ENCODE measurements around the gene GBP1.
A peak's percentile ranks its signal among the peaks of the same experiment; 100 is the strongest.
"Not testable (repeated sequence)": the region's sequence is repeated elsewhere in the genome, so short reads cannot be mapped to it uniquely, and the experiment has no call there.

Gene GBP1

DNA sequence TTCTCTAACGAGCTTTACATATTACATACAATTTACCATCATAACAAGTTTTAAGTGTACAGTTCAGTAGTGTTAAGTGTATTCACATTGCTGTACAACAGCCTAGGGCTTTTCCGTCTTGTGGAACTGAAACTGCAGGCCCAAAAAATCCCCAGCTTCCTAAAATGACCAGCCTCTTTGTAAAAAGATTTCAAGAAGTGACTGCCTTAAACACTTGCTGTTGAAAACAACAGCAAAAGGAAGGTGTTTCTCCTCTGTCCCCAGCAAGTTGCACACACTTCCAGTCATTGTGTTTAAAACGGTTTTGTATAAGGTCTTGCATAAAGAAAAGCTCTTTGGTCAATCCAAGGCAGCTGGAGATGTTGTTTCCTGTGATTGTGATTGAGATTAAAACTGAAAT lies 16.0 kb upstream of the GBP1 start:
- DNase-seq (ENCODE audit: low read depth) = peak; percentile 71
- TF ChIP-seq, protein P1, sequence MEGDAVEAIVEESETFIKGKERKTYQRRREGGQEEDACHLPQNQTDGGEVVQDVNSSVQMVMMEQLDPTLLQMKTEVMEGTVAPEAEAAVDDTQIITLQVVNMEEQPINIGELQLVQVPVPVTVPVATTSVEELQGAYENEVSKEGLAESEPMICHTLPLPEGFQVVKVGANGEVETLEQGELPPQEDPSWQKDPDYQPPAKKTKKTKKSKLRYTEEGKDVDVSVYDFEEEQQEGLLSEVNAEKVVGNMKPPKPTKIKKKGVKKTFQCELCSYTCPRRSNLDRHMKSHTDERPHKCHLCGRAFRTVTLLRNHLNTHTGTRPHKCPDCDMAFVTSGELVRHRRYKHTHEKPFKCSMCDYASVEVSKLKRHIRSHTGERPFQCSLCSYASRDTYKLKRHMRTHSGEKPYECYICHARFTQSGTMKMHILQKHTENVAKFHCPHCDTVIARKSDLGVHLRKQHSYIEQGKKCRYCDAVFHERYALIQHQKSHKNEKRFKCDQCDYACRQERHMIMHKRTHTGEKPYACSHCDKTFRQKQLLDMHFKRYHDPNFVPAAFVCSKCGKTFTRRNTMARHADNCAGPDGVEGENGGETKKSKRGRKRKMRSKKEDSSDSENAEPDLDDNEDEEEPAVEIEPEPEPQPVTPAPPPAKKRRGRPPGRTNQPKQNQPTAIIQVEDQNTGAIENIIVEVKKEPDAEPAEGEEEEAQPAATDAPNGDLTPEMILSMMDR (IDR thresholded peaks at IDR 0.05; ENCODE audit: insufficient read depth, low read depth, low read length, missing control alignments) = no peak
- no peak overlapping the region for H3K4me3 ChIP-seq (ENCODE audit: low read depth, low read length)

- H3K4me3 ChIP-seq (ENCODE audit: low read depth, low read length); DNase-seq (ENCODE audit: low read depth): not testable (repeated sequence)
These were observed 15.1 kb upstream of the GBP1 start for GRCh38 chr1:89080068-89080467.

- not testable (repeated sequence) for DNase-seq (ENCODE audit: low read depth); H3K4me3 ChIP-seq (ENCODE audit: low read depth, low read length)
These were observed 7.6 kb upstream of the GBP1 start for GRCh38 chr1:89072466-89073065.

GRCh38 chr1:89070509-89070908 lies 5.5 kb upstream of the GBP1 start:
- TF ChIP-seq, protein P1 (IDR thresholded peaks at IDR 0.05; ENCODE audit: insufficient read depth, low read depth, low read length, missing control alignments) = no peak
- no peak overlapping the region for H3K4me3 ChIP-seq (ENCODE audit: low read depth, low read length)
- DNase-seq (ENCODE audit: low read depth) = no peak

DNA sequence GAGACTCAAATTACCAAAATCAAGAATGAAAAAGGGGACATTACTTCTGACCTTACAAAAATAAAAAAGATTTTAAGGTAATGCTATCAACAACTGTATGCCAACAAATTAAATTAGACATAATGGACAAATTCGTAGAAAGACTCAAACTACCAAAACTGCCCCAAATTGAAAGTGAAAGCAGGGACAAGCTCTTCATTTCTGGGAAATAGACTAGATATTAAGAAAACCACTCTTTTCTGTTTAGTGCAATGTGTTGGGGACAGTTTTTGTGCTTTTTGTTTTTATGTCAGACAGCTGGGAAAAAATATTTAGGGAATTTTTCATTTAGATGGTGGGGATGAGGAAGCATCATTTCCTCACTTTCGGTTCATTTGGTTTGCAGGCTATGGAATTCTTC lies 4.9 kb upstream of the GBP1 start:
- no peak for DNase-seq (ENCODE audit: low read depth)
- H3K4me3 ChIP-seq (ENCODE audit: low read depth, low read length) = no peak overlapping the region

DNA sequence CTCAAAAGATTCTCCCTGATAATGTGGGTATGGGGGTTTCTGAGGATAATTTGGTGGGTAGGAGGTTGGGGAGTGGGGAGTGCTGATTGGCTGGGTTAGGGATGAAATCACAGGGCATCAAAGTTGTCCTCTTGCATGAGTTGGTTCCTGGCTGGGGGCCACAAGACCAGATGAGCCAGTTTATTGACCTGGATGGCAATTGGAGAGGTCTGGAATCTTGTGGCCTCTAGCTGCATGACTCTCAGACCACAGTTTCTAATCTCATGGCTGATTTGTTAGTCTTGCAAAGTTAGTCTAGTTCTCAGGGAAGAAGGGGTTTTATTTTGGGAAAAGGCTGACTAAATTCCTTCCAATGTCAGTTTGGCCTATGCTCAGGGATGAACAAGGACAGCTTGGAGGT lies 3.3 kb upstream of the GBP1 start:
- DNase-seq (ENCODE audit: low read depth) = no peak
- H3K4me3 ChIP-seq (ENCODE audit: low read depth, low read length) = no peak overlapping the region
- TF ChIP-seq, protein P1 (IDR thresholded peaks at IDR 0.05; ENCODE audit: insufficient read depth, low read depth, low read length, missing control alignments) = no peak

More for the DNA sequence above, 4.9 kb upstream of the GBP1 start:
- TF ChIP-seq, protein P1 (IDR thresholded peaks at IDR 0.05; ENCODE audit: insufficient read depth, low read depth, low read length, missing control alignments) = no peak

GRCh38 chr1:89064632-89065031 lies 376 bp downstream of the GBP1 start:
- H3K4me3 ChIP-seq (ENCODE audit: low read depth, low read length) = peak overlapping the region; percentile 83
- DNase-seq (ENCODE audit: low read depth) = no peak
- TF ChIP-seq, protein P1 (IDR thresholded peaks at IDR 0.05; ENCODE audit: insufficient read depth, low read depth, low read length, missing control alignments) = no peak

GRCh38 chr1:89063094-89063493 lies 1.9 kb downstream of the GBP1 start:
- H3K4me3 ChIP-seq (ENCODE audit: low read depth, low read length) = no peak overlapping the region
- no peak for DNase-seq (ENCODE audit: low read depth)
- TF ChIP-seq, protein P1 (IDR thresholded peaks at IDR 0.05; ENCODE audit: insufficient read depth, low read depth, low read length, missing control alignments) = no peak
